Brain microvascular endothelial cell (primary cell): Measurements from ENCODE around the gene FBN1.

Experiments used
- DNase-seq: peaks from one replicate; pipeline ENCODE4 v3.0.0-alpha.2; 2020
- H3K27ac ChIP-seq: fragments of 250-450 bp; sonication (Bioruptor Pico); 2 replicates; pipeline ENCODE4 v1.5.1; 2020; ENCODE audit warnings: mild to moderate bottlenecking, moderate library complexity
- H3K27me3 ChIP-seq: fragments of 250-450 bp; sonication (Bioruptor Pico); replicated peaks from 2 replicates; pipeline ENCODE4 v1.5.1; 2020; ENCODE audit warnings: mild to moderate bottlenecking
- H3K36me3 ChIP-seq: fragments of 250-450 bp; sonication (Bioruptor Pico); replicated peaks from 2 replicates; pipeline ENCODE4 v1.5.1; 2020; ENCODE audit warnings: mild to moderate bottlenecking
- H3K4me3 ChIP-seq: 2 replicates; pipeline ENCODE4 v1.5.1; 2011; ENCODE audit warnings: low read depth, mild to moderate bottlenecking, control low read depth, low read length, moderate library complexity
- in situ Hi-C: cut with HindIII; loops from 2 replicates; pipeline ENCODE4 v1.10.0; 2017; ENCODE audit warnings: low sequenced_read_pairs, low pct_ligation_motif_present
- TF ChIP-seq, protein P1 (sequence below): IDR thresholded peaks from 2 replicates; pipeline ENCODE4 v1.5.1; 2011; ENCODE audit warnings: low read depth, mild to moderate bottlenecking, moderate library complexity, low read length, control low read depth, inconsistent platforms; ENCODE audit errors: missing control alignments

Gene FBN1

DNA sequence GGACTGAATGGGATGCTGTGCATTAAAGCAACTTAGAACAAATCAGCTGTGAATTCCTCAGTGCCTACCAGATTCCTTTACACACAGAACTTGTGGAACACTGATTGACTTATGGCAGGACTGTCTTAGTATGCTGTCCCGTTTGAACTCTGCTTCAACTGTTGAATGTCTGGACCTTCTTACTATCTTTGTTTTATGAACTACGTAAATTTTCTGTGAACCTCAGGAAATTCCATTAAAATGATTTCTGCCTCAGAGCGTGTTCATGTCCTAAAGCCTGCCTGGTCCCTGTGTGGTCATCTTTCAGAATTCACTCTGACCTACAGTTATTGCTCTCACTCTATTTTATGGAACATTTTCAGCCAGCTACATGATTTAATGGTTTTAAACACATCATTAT, 29.4 kb upstream of the FBN1 start:
- TF ChIP-seq, protein P1, sequence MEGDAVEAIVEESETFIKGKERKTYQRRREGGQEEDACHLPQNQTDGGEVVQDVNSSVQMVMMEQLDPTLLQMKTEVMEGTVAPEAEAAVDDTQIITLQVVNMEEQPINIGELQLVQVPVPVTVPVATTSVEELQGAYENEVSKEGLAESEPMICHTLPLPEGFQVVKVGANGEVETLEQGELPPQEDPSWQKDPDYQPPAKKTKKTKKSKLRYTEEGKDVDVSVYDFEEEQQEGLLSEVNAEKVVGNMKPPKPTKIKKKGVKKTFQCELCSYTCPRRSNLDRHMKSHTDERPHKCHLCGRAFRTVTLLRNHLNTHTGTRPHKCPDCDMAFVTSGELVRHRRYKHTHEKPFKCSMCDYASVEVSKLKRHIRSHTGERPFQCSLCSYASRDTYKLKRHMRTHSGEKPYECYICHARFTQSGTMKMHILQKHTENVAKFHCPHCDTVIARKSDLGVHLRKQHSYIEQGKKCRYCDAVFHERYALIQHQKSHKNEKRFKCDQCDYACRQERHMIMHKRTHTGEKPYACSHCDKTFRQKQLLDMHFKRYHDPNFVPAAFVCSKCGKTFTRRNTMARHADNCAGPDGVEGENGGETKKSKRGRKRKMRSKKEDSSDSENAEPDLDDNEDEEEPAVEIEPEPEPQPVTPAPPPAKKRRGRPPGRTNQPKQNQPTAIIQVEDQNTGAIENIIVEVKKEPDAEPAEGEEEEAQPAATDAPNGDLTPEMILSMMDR = no peak
- Histone ChIP-seq H3K36me3 (no peaks in the 10 kb centered on the region), H3K27ac (peak overlapping the region; percentile 88), H3K27me3 (no peaks in the 10 kb centered on the region), H3K4me3 (no peak overlapping the region)
- DNase-seq = peak; percentile 90
- in situ Hi-C loops = no loop called here

DNA sequence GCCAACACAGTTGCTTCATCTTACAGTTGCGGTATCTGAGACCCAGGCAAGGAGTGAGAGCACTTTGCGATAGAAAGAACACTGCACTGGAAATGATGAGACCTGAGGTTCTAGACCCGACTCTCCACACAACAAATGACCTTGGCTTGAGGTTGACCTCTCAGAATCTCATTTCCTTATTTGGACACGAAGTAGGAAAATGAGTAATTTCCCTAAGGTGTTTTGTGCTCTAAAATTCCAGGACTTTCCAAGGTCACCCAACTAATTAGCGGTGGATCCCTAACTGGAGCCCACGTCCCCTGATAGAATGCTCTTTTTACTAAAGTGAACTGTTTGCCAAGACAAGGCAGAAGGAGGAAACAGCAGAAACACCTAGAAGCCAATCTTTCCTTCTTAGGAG, 26.7 kb upstream of the FBN1 start:
- Histone ChIP-seq H3K27ac (peak overlapping the region; percentile 84), H3K27me3 (no peaks in the 10 kb centered on the region), H3K36me3 (no peaks in the 10 kb centered on the region), H3K4me3 (no peak overlapping the region)
- DNase-seq = no peak
- in situ Hi-C loops = no loop called here
- TF ChIP-seq, protein P1 = no peak

DNA sequence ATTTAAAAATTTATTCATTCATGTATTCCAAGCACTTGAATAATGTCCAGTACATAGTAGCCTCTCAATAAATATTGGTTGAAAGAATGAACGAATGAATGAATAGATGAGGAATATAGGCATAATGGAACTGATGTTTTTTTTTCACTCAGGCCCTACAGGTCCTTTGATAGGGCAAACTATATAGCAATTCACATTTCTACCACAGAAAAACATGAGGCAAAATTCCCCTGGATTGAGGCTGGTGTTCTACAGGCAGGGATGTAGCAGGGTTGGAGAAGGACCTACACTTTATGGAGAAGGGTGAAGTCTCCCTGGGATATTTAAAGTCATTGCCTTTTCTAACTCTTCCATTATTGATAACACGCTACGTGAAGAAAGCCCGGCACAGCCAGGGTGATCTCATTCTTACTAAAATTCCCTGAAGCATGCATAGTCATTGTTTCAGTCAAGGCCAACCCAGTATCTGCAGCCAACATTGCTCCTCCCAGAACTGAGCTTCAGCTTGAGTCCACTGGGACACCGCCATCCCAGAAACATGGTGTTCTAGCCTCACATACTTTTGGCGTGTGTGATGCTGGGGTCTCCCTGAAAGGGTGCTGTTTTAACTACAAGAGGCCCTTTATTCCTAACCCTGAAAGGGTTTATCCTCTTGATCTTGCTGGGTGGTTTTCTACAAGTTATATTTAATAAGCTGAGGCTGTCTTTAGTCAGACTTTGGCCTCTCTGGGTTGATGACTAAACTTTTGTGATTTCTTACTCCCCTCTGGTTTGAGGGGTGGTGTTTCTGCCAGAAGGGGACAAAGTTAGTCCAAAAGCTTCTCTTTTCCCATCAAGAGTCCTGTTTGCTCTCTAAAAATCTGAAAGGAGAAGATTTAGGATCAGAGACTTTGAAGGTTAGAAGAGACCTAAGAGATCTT, 25.9 kb upstream of the FBN1 start:
- TF ChIP-seq, protein P1 = no peak
- no peak overlapping the region for H3K4me3 ChIP-seq
- H3K27ac ChIP-seq = peak overlapping the region; percentile 84
- in situ Hi-C loops = no loop called here
- DNase-seq = peak; percentile 88
- H3K36me3 ChIP-seq = no peaks in the 10 kb centered on the region
- no peaks in the 10 kb centered on the region for H3K27me3 ChIP-seq

DNA sequence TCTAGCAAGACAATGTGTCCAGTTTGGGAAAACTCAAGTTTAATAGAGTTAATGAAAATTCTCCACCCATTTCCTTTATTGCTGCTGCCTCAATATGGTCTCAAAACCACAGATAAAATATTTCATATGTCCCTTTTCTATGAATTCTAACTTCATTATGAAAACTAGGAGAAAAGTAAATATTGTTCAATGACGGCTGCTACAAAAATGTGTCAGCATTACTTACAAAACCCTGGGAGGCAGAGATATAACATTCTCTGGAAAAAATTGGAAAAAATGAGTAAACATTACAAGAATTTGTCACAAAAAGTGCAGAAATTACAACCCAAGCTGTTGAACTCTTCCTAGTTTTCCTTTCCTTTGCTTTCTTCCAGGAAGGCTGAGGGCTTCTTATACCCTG, 22.2 kb upstream of the FBN1 start:
- Histone ChIP-seq H3K4me3 (no peak overlapping the region), H3K27me3 (no peaks in the 10 kb centered on the region), H3K36me3 (no peaks in the 10 kb centered on the region), H3K27ac (peak overlapping the region; percentile 81)
- in situ Hi-C loops = no loop called here
- DNase-seq = peak; percentile 24
- TF ChIP-seq, protein P1 = no peak

DNA sequence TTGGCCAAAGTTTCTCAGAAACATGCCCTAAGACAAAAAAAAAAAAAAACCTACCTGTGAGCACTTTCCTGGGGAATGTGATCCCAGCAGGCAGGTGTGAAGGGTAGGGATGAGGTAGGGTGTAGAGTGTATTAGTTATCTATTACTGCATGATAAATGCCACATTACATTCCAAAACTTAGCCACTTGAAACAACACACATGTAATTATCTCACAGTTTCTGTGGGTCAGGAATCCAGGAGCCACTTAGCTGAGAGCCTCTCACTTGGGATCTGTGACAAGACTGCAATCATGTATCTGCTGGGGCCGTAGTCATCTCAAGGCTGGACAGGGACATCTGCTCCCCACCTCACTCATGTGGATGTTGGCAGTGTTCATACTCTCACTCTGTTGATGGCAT, 18.9 kb upstream of the FBN1 start:
- in situ Hi-C loops = no loop called here
- Histone ChIP-seq H3K36me3 (no peaks in the 10 kb centered on the region), H3K4me3 (no peak overlapping the region), H3K27me3 (no peaks in the 10 kb centered on the region), H3K27ac (no peak overlapping the region)
- DNase-seq = no peak
- TF ChIP-seq, protein P1 = no peak
